AG10803 (cell line): Measurements from ENCODE around the gene ENG.

ENCODE experiments used
- DNase-seq: peaks from one replicate; pipeline ENCODE4 v3.0.0; 2010; ENCODE audit warnings: low read depth
- H3K4me3 ChIP-seq: 2 replicates; pipeline ENCODE4 v1.5.1; 2011; ENCODE audit warnings: mild to moderate bottlenecking, low read length, control low read depth
- CTCF ChIP-seq: conservative IDR thresholded peaks from 2 replicates; pipeline ENCODE4 v1.5.1; 2011; ENCODE audit warnings: mild to moderate bottlenecking, low read length, control low read depth, inconsistent platforms

The ENG gene

GRCh38 chr9:127809002-127809539 lies 45.4 kb downstream of the ENG start:
- no peak for DNase-seq
- H3K4me3 ChIP-seq = no peak overlapping the region
- no peak for TF ChIP-seq CTCF

- no peak overlapping the region for H3K4me3 ChIP-seq
- DNase-seq = no peak
- no peak for TF ChIP-seq CTCF
These were observed 46.0 kb downstream of the ENG start for GRCh38 chr9:127808347-127809001.

GRCh38 chr9:127806871-127807270 lies 47.6 kb downstream of the ENG start:
- TF ChIP-seq CTCF = no peak
- no peak for DNase-seq
- no peak overlapping the region for H3K4me3 ChIP-seq

- no peak overlapping the region for H3K4me3 ChIP-seq
- DNase-seq = no peak
- TF ChIP-seq CTCF = peak; percentile 45
These were observed 48.8 kb downstream of the ENG start for GRCh38 chr9:127805620-127806019.

GRCh38 chr9:127803507-127804352 lies 50.7 kb downstream of the ENG start:
- TF ChIP-seq CTCF = no peak
- peak overlapping the region; percentile 87 for H3K4me3 ChIP-seq
- peak; percentile 58 for DNase-seq

- peak within 1 kb of the TSS; percentile 87 for H3K4me3 ChIP-seq
- DNase-seq = peak; percentile 88
- no peak for TF ChIP-seq CTCF
These were observed 51.6 kb downstream of the ENG start, which contains the start of gene FPGS for GRCh38 chr9:127802576-127803443. Gene FPGS (plus strand): TSS chr9:127802882. CDS start chr9:127802925, 43 bp downstream.
